KMS-11 (cell line): ENCODE measurements around the gene ACTL10.

ENCODE experiments used
- H2AFZ ChIP-seq: fragments of 200-600 bp; sonication (generic); 2 replicates; pipeline ENCODE4 v1.6.1; 2016; ENCODE audit warnings: antibody characterized with exemption, mixed run types, low read depth
- H3K27ac ChIP-seq: fragments of 200-600 bp; sonication (generic); 2 replicates; pipeline ENCODE4 v1.6.1; 2016; ENCODE audit warnings: mild to moderate bottlenecking, mixed run types
- H3K27me3 ChIP-seq: fragments of 200-600 bp; sonication (generic); 2 replicates; pipeline ENCODE4 v1.6.1; 2017; ENCODE audit warnings: mild to moderate bottlenecking, low read depth, mixed run types, moderate library complexity; ENCODE audit not compliant: insufficient read depth
- H3K36me3 ChIP-seq: fragments of 200-600 bp; sonication (generic); 2 replicates; pipeline ENCODE4 v1.6.1; 2017; ENCODE audit warnings: mild to moderate bottlenecking, mixed run types; ENCODE audit not compliant: insufficient read depth
- H3K4me1 ChIP-seq: fragments of 200-600 bp; sonication (generic); 2 replicates; pipeline ENCODE4 v1.6.1; 2016; ENCODE audit warnings: mild to moderate bottlenecking, low read depth, mixed run types; ENCODE audit not compliant: poor library complexity, severe bottlenecking
- H3K4me2 ChIP-seq: fragments of 200-600 bp; sonication (generic); 2 replicates; pipeline ENCODE4 v1.7.0; 2016; ENCODE audit warnings: mild to moderate bottlenecking, mixed run types
- H3K4me3 ChIP-seq: fragments of 200-600 bp; sonication (generic); IDR thresholded peaks from 2 replicates; pipeline ENCODE4 v1.6.1; 2017; ENCODE audit warnings: low read depth, low read length, mixed read lengths; ENCODE audit not compliant: insufficient read depth
- H3K79me2 ChIP-seq: fragments of 200-600 bp; sonication (generic); 2 replicates; pipeline ENCODE4 v1.6.1; 2016; ENCODE audit warnings: low read depth, mixed run types; ENCODE audit not compliant: insufficient read depth
- H3K9ac ChIP-seq: fragments of 200-600 bp; sonication (generic); 2 replicates; pipeline ENCODE4 v1.6.1; 2016; ENCODE audit warnings: mild to moderate bottlenecking, mixed run types
- H4K20me1 ChIP-seq: fragments of 200-600 bp; sonication (generic); 2 replicates; pipeline ENCODE4 v1.6.1; 2016; ENCODE audit warnings: mild to moderate bottlenecking, mixed run types; ENCODE audit not compliant: insufficient read depth
- TF ChIP-seq, protein P1 (sequence below): fragments of 200-600 bp; sonication (generic); conservative IDR thresholded peaks from 2 replicates; pipeline ENCODE4 v1.6.1; 2017; ENCODE audit warnings: low read depth, mild to moderate bottlenecking, antibody characterized with exemption, low read length, moderate library complexity, mixed read lengths

Gene ACTL10

DNA sequence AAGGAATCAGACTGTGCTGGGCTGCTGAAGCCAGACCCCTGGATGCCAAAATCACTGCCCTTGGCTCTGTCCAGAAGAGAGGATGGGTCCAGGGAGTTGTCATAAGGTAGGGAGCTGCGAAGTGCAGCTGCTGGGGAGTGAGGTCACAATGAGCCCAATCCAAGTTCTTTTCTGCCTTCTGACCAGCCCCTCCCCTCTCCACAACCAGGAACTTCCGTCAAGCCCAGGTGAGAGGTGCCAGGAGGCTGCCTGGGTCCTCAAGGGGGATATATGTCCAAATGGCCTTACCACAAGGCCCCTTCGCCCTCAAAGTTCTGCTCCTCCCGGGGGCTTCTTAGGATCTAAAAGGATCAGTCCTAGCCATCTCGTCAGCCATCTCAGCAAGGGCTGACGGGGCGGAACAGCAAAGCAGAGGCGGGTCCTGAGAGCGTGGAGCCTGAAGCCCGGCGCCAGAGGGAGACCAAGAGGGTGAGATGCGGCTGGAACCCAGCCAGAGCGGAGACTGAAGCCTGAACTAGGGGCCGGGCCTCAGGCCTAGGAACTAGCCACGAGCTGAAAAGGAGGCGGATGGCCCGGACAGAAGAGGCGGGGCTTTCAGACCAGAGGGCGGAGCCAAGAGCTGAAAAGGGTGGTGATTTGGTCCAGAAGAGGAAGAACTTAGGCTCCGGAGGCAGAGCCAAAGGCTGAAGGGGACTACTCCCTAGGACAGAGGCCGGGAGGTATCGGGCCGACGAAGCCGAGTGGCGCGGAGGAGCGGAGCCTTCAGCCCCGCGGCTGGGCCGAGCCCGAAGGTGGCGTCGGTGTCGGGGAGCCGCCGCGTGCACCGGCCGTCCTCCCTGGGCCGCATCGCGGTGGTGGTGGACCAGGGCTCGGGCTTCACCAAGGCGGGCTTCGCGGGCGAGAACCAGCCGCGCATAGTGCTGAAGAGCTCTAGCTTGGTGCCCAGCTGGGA is at the start of gene ACTL10:
TSS of gene ACTL10 (plus strand) at position 651 of the 952 bp plus-strand sequence. CDS start 555 bp downstream, outside the sequence.
- Histone ChIP-seq H2AFZ (peak within 1 kb of the TSS; percentile 52), H4K20me1 (no peaks in the 10 kb centered on the region), H3K9ac (peak within 1 kb of the TSS; percentile 75), H3K36me3 (no peaks in the 10 kb centered on the region), H3K79me2 (peaks cover 15% of the 10 kb centered on the region; the same call in 1 of the 2 replicates), H3K4me1 (peaks cover 73% of the 10 kb centered on the region), H3K27me3 (no peaks in the 10 kb centered on the region), H3K4me2 (peak within 1 kb of the TSS; percentile 96), H3K4me3 (no peak within 1 kb of the TSS), H3K27ac (peak within 1 kb of the TSS; percentile 74)
- TF ChIP-seq, protein P1, sequence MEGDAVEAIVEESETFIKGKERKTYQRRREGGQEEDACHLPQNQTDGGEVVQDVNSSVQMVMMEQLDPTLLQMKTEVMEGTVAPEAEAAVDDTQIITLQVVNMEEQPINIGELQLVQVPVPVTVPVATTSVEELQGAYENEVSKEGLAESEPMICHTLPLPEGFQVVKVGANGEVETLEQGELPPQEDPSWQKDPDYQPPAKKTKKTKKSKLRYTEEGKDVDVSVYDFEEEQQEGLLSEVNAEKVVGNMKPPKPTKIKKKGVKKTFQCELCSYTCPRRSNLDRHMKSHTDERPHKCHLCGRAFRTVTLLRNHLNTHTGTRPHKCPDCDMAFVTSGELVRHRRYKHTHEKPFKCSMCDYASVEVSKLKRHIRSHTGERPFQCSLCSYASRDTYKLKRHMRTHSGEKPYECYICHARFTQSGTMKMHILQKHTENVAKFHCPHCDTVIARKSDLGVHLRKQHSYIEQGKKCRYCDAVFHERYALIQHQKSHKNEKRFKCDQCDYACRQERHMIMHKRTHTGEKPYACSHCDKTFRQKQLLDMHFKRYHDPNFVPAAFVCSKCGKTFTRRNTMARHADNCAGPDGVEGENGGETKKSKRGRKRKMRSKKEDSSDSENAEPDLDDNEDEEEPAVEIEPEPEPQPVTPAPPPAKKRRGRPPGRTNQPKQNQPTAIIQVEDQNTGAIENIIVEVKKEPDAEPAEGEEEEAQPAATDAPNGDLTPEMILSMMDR, result no peak

DNA sequence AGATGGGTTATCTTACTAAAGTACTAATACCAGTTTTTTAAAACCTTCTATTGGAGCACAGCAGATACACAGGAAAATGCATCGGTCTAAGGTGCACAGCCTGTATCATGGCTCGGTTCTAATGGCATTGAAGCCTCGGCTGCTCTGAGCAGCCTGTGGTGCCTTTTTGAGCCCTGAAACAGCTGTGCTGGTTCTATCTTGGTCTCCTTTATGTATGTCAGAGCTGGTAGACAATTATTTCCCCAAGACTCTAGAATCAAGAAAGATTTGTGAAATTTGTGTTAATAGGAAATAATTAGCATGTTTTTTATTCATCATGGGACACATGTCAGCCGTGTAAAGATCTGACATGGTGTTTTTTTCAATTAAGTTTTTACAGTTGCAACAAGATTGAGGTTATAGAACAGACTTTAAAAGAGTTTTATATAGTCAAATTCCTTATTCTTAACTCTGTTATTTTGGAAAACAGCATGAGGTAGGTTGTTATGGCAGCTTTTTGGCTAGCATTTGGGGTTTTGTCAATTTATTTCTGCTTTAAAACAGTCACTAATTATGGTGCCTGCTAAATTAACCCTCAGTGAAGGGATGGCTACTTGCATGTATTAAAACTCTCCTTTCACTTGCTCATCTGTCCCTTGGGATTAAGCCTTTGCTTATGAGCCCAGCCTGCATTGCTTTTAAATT is 44.9 kb upstream of the ACTL10 start:
- no peak overlapping the region for H3K27ac ChIP-seq

DNA sequence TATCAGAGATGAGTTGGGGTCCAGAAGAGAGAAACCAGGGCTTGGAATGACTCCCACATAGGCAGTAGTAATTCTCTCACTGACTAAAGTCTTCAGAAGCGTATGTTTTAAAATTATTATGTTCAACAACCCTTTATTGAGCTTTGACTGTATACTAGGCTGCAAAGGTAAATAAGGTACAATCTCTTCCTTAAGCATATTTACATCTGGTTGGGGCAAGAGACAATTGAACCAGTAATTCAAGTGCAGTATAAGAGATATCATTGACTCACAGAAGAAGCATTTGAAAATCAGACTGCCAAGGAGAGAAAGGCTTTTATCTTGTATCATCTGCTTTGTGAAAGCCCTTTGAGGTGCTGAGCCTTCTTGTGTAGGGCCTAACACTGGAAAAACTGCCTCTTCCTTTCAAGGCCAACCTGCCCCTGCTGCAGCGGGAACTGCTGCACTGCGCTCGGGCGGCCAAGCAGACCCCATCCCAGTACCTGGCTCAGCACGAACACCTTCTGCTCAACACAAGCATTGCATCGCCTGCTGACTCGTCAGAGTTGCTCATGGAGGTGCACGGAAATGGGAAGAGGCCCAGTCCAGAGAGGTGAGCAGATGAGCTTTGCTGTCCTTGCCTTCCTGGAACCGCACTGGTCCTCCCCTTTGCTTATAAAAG is 43.9 kb upstream of the ACTL10 start:
- no peak overlapping the region for H3K27ac ChIP-seq
- H4K20me1 ChIP-seq, result no peaks in the 10 kb centered on the region
- no peaks in the 10 kb centered on the region for H3K27me3 ChIP-seq
- no peak overlapping the region for H3K4me2 ChIP-seq
- no peaks in the 10 kb centered on the region for H3K79me2 ChIP-seq
- no peak overlapping the region for H3K4me3 ChIP-seq
- H3K4me1 ChIP-seq, result peaks cover 9% of the 10 kb centered on the region
- TF ChIP-seq, protein P1, result no peak
- H3K9ac ChIP-seq, result no peak overlapping the region
- no peaks in the 10 kb centered on the region for H3K36me3 ChIP-seq
- H2AFZ ChIP-seq, result no peak overlapping the region

More for the DNA sequence above, 44.9 kb upstream of the ACTL10 start:
- H3K4me3 ChIP-seq, result no peak overlapping the region
- H3K4me2 ChIP-seq, result no peak overlapping the region
- TF ChIP-seq, protein P1, result no peak
- no peaks in the 10 kb centered on the region for H3K27me3 ChIP-seq
- H4K20me1 ChIP-seq, result no peaks in the 10 kb centered on the region
- H3K36me3 ChIP-seq, result no peaks in the 10 kb centered on the region
- peaks cover 9% of the 10 kb centered on the region for H3K4me1 ChIP-seq
- H3K79me2 ChIP-seq, result no peaks in the 10 kb centered on the region
- no peak overlapping the region for H2AFZ ChIP-seq
- H3K9ac ChIP-seq, result no peak overlapping the region

DNA sequence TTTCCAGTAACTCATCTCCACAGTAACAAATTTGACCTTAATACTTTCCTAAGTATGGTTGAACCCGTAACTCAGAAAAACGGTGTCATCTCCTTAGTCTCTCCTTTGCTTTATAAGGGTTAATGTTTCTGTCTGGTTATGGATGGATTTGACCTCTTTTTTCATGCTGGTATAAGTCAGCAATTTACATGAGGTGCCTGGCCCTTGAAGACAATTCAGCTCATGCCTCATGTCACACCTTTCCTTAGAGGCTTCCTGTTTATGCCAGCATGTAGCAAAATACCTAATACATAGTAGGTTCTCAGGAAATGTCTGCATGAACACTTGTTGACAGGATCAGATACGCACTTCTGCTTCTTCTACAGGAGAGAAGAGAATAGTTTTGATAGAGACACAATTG is 42.3 kb upstream of the ACTL10 start:
- Histone ChIP-seq H3K79me2 (no peaks in the 10 kb centered on the region), H3K4me3 (no peak overlapping the region), H3K27ac (no peak overlapping the region), H4K20me1 (no peaks in the 10 kb centered on the region), H3K27me3 (no peaks in the 10 kb centered on the region), H3K36me3 (no peaks in the 10 kb centered on the region), H2AFZ (no peak overlapping the region), H3K9ac (no peak overlapping the region), H3K4me1 (peaks cover 9% of the 10 kb centered on the region), H3K4me2 (no peak overlapping the region)
- TF ChIP-seq, protein P1, result no peak
